HCT116 (cell line): ENCODE data around the gene RSPO1. TPM values are rescaled to one million over a fixed set of nuclear protein-coding genes. Genes with fewer than 3 reads are reported as not detected.

Experiments
- ATAC-seq: fragments of 200-7000 bp; cut with Tn5 transposase; 2 replicates; pipeline ENCODE4 v1.9.1; 2020; ENCODE audit warnings: mild to moderate bottlenecking, moderate library complexity
- BruUV-seq: library from RNA; stranded (reverse); fragments of 400-500 nt; replicated peaks from 2 replicates; lab custom pipeline; 2021; lab: Mats Ljungman, UMichigan
- CTCF ChIA-PET: fragments of 300-600 bp; sonication (Branson Sonifier 250); formaldehyde crosslinking; loops from one replicate; lab custom pipeline; 2021; ENCODE audit warnings: antibody characterized with exemption; lab: Charles Lee
- POLR2A ChIA-PET: fragments of 300-600, 350-600 bp; sonication (Branson Sonifier 250); formaldehyde crosslinking; loops from one replicate; lab custom pipeline; 2021; ENCODE audit warnings: antibody characterized with exemption; lab: Charles Lee
- RAD21 ChIA-PET, 2 experiments: fragments of 300-600 bp; sonication (Branson Sonifier 250); formaldehyde crosslinking; loops; one replicate each; lab custom pipeline; 2023; ENCODE audit warnings: low total read pairs in 2 of 2; ENCODE audit not compliant: uncharacterized antibody in 2 of 2, unreplicated experiment in 2 of 2, low non-redundant PET in 1 of 2; lab: Charles Lee
- DNase-seq: peaks from one replicate; pipeline ENCODE4 v3.0.0-alpha.2; 2010; ENCODE audit warnings: low read depth, low spot score
- H2AFZ ChIP-seq: fragments of 200-600 bp; shearing (Covaris generic), sonication (generic); 2 replicates; pipeline ENCODE4 v1.6.1; 2017; ENCODE audit warnings: low read depth, mixed run types, mixed read lengths, antibody characterized with exemption, low read length; ENCODE audit not compliant: poor library complexity, severe bottlenecking
- H3K27ac ChIP-seq: 2 replicates; pipeline ENCODE4 v1.5.1; 2012; ENCODE audit warnings: low read depth, low read length
- H3K27me3 ChIP-seq: fragments of 200-600 bp; sonication (generic); 2 replicates; pipeline ENCODE4 v1.6.1; 2016; ENCODE audit warnings: mixed run types, low read length, mixed read lengths; ENCODE audit not compliant: insufficient read depth
- H3K36me3 ChIP-seq, 2 experiments: fragments of 200-500 bp in 1 of 2; fragments of 200-600 bp in 1 of 2; sonication (Bioruptor generic) in 1 of 2; sonication (generic) in 1 of 2; 2 replicates each; pipeline versions ENCODE4 v1.5.1 to v1.6.1; 2014 to 2016; ENCODE audit warnings: low read length in 2 of 2, inconsistent platforms in 1 of 2, mixed read lengths in 1 of 2, mixed run types in 1 of 2; ENCODE audit not compliant: insufficient read depth in 2 of 2, control insufficient read depth in 1 of 2
- H3K4me1 ChIP-seq, 2 experiments: fragments of 200-600 bp in 1 of 2; sonication (generic) in 1 of 2; 2 replicates each; pipeline versions ENCODE4 v1.5.1 to v1.6.1; 2012 to 2017; ENCODE audit warnings: low read length in 2 of 2, inconsistent platforms in 1 of 2, mild to moderate bottlenecking in 1 of 2, mixed read lengths in 1 of 2, mixed run types in 1 of 2, moderate library complexity in 1 of 2; ENCODE audit not compliant: insufficient read depth in 2 of 2, control insufficient read depth in 1 of 2
- H3K4me2 ChIP-seq: fragments of 200-600 bp; sonication (generic); 2 replicates; pipeline ENCODE4 v1.6.1; 2017; ENCODE audit warnings: mixed run types, low read length, mixed read lengths
- H3K4me3 ChIP-seq, 2 experiments: fragments of 200-600 bp in 1 of 2; sonication (generic) in 1 of 2; replicated peaks in 1 of 2; 2 replicates each; pipeline ENCODE4 v1.5.1; 2011 to 2016; ENCODE audit warnings: low read length in 2 of 2, control low read depth in 1 of 2, low read depth in 1 of 2, mild to moderate bottlenecking in 1 of 2, mixed read lengths in 1 of 2, mixed run types in 1 of 2
- H3K79me2 ChIP-seq: fragments of 200-600 bp; sonication (generic); 2 replicates; pipeline ENCODE4 v1.6.1; 2017; ENCODE audit warnings: mild to moderate bottlenecking, mixed run types, low read length, moderate library complexity, mixed read lengths; ENCODE audit not compliant: insufficient read depth
- H3K9ac ChIP-seq: fragments of 200-600 bp; sonication (generic); 2 replicates; pipeline ENCODE4 v1.6.1; 2016; ENCODE audit warnings: low read length, mixed read lengths
- H3K9me2 ChIP-seq: fragments of 200-600 bp; sonication (generic), shearing (Covaris generic); 2 replicates; pipeline ENCODE4 v1.6.1; 2017; ENCODE audit warnings: mixed run types, mild to moderate bottlenecking, moderate library complexity; ENCODE audit not compliant: insufficient read depth
- H3K9me3 ChIP-seq, 2 experiments: fragments of 200-500 bp in 1 of 2; fragments of 200-600 bp in 1 of 2; sonication (Bioruptor generic) in 1 of 2; sonication (generic) in 1 of 2; 2 replicates each; pipeline ENCODE4 v1.6.1; 2014 to 2017; ENCODE audit warnings: low read length in 2 of 2, mixed read lengths in 2 of 2, inconsistent platforms in 1 of 2, low read depth in 1 of 2, mild to moderate bottlenecking in 1 of 2, mixed run types in 1 of 2, moderate library complexity in 1 of 2; ENCODE audit not compliant: control insufficient read depth in 1 of 2, insufficient read depth in 1 of 2
- H4K20me1 ChIP-seq: fragments of 200-600 bp; sonication (generic), shearing (Covaris generic); 2 replicates; pipeline ENCODE4 v1.6.1; 2017; ENCODE audit warnings: mixed run types, mild to moderate bottlenecking, moderate library complexity; ENCODE audit not compliant: insufficient read depth
- CBX3 ChIP-seq: IDR thresholded peaks from 2 replicates; pipeline ENCODE4 v1.6.1; 2012; ENCODE audit warnings: low read depth
- CEBPB ChIP-seq: IDR thresholded peaks from 2 replicates; pipeline ENCODE4 v1.6.1; 2012; ENCODE audit warnings: low read depth
- EGR1 ChIP-seq: IDR thresholded peaks from 2 replicates; pipeline ENCODE4 v1.6.1; 2012; ENCODE audit warnings: low read depth
- EZH2 ChIP-seq: fragments of 200-600 bp; sonication (generic); IDR thresholded peaks from 2 replicates; pipeline ENCODE4 v1.6.1; 2017; ENCODE audit warnings: antibody characterized with exemption, mixed run types
- FOSL1 ChIP-seq: IDR thresholded peaks from 2 replicates; pipeline ENCODE4 v1.6.1; 2012; ENCODE audit warnings: low read depth
- JUND ChIP-seq: IDR thresholded peaks from 2 replicates; pipeline ENCODE4 v1.6.1; 2012
- SIN3A ChIP-seq: IDR thresholded peaks from 2 replicates; pipeline ENCODE4 v1.6.1; 2012; ENCODE audit warnings: low read depth
- SP1 ChIP-seq: IDR thresholded peaks from 2 replicates; pipeline ENCODE4 v1.6.1; 2012; ENCODE audit warnings: low read depth
- SRF ChIP-seq: IDR thresholded peaks from 2 replicates; pipeline ENCODE4 v1.6.1; 2012; ENCODE audit warnings: low read depth
- TCF7L2 ChIP-seq: IDR thresholded peaks from 2 replicates; pipeline ENCODE4 v1.7.0; 2011; ENCODE audit warnings: borderline replicate concordance, inconsistent platforms; ENCODE audit not compliant: insufficient read depth, insufficient read length; ENCODE audit errors: extremely low read depth
- ZFX ChIP-seq: fragments of 450-650 bp; IDR thresholded peaks from 2 replicates; pipeline ENCODE4 v1.6.1; 2017
- intact Hi-C: fragments of 100-400 bp; cut with micrococcal nuclease; formaldehyde crosslinking; loops from 2 replicates; pipeline ENCODE4 v1.10.0; 2022
- total RNA-seq: library from RNA; stranded (reverse); gene quantifications from one replicate; pipeline ENCODE4 v1.2.1, GENCODE V29; 2021; ENCODE audit not compliant: unreplicated experiment
- TF ChIP-seq, protein P1 (sequence below): IDR thresholded peaks from 2 replicates; pipeline ENCODE4 v1.6.1; 2011; ENCODE audit warnings: mild to moderate bottlenecking, low read length, moderate library complexity; ENCODE audit not compliant: insufficient replicate concordance; ENCODE audit errors: extremely low read depth
- TF ChIP-seq, protein P2 (sequence below): IDR thresholded peaks from 2 replicates; pipeline ENCODE4 v1.6.1; 2012
- TF ChIP-seq, protein P3 (sequence below): IDR thresholded peaks from 2 replicates; pipeline ENCODE4 v1.6.1; 2012
- TF ChIP-seq, protein P4 (sequence below), 3 experiments: fragments of 200-600 bp in 1 of 3; sonication (generic) in 1 of 3; IDR thresholded peaks in 2 of 3; conservative IDR thresholded peaks in 1 of 3; 2 replicates each; pipeline ENCODE4 v1.5.1; 2012 to 2017; ENCODE audit warnings: low read depth in 2 of 3, low read length in 2 of 3, antibody characterized with exemption in 1 of 3, borderline replicate concordance in 1 of 3, control low read depth in 1 of 3, mild to moderate bottlenecking in 1 of 3, mixed read lengths in 1 of 3, mixed run types in 1 of 3, moderate library complexity in 1 of 3; ENCODE audit not compliant: insufficient read depth in 1 of 3

Gene RSPO1
- total RNA-seq, 1 experiment from 2014 or later: 0.15 TPM

DNA sequence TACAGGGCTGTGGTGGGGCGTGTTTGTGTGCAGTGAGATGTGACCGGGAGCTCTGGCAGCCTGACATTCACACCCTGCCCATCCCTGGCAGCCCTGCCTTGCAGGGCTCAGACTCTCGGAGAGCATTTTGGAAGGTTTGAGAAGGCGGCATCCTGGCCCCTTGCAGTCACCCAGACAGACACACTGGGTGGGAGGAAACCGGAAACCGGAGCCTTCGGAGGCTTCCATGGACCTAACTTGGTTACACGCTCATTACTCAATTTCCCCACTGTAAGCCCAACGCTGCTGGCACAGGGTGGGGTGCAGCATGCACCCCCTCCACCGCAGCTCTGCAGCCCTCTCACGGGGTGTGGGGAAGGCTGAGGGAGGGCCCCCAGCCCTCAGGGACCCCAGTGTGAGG, 22.2 kb upstream of the RSPO1 start:
- no peak for TF ChIP-seq ZFX
- TF ChIP-seq SP1: no peak
- no peak for TF ChIP-seq CBX3
- TF ChIP-seq CEBPB: no peak
- TF ChIP-seq, protein P1, sequence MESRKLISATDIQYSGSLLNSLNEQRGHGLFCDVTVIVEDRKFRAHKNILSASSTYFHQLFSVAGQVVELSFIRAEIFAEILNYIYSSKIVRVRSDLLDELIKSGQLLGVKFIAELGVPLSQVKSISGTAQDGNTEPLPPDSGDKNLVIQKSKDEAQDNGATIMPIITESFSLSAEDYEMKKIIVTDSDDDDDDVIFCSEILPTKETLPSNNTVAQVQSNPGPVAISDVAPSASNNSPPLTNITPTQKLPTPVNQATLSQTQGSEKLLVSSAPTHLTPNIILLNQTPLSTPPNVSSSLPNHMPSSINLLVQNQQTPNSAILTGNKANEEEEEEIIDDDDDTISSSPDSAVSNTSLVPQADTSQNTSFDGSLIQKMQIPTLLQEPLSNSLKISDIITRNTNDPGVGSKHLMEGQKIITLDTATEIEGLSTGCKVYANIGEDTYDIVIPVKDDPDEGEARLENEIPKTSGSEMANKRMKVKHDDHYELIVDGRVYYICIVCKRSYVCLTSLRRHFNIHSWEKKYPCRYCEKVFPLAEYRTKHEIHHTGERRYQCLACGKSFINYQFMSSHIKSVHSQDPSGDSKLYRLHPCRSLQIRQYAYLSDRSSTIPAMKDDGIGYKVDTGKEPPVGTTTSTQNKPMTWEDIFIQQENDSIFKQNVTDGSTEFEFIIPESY: no peak
- TF ChIP-seq, protein P2, sequence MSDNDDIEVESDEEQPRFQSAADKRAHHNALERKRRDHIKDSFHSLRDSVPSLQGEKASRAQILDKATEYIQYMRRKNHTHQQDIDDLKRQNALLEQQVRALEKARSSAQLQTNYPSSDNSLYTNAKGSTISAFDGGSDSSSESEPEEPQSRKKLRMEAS: no peak
- TF ChIP-seq SIN3A: no peak
- TF ChIP-seq JUND: no peak
- TF ChIP-seq, protein P3, sequence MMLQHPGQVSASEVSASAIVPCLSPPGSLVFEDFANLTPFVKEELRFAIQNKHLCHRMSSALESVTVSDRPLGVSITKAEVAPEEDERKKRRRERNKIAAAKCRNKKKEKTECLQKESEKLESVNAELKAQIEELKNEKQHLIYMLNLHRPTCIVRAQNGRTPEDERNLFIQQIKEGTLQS: no peak
- TF ChIP-seq SRF: no peak
- Histone ChIP-seq H3K79me2 (no peaks in the 10 kb centered on the region), H3K27me3 (no peaks in the 10 kb centered on the region), H3K4me2 (no peak overlapping the region), H3K9me3 (no peaks in the 10 kb centered on the region), H3K4me3 (no peak overlapping the region), H2AFZ (no peak overlapping the region), H3K9me2 (no peaks in the 10 kb centered on the region), H3K4me1 (no peaks in the 10 kb centered on the region), H3K9ac (no peak overlapping the region), H3K27ac (no peak overlapping the region), H3K36me3 (no peaks in the 10 kb centered on the region), H4K20me1 (no peaks in the 10 kb centered on the region)
- ChIA-PET POLR2A (no interaction called here), CTCF (no interaction called here), RAD21 (no interaction called here)
- ATAC-seq: no peak
- no peak for DNase-seq
- no TSS peak for BruUV-seq
- intact Hi-C loops: no loop called here

DNA sequence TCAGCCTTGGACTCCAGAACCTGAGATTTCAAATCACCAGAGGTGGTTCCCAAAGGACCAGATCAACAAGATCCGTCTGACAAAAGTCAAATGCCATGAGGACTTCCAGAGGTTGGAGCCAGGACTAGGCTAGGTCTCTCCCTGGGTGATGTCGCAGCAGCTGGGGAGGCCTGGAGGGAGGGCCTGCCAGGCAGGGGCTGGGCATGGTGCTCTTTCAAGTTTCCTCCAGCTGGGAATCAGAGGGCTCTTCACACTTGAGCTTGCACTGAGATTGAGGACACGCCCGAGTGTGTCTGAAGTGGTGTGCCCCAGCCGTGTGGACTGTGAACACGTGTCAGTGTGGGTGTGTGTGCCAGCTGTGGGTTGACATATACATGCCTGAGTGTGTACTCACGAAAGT, 21.3 kb upstream of the RSPO1 start:
- ChIA-PET CTCF (no interaction called here), POLR2A (no interaction called here), RAD21 (no interaction called here)
- no TSS peak for BruUV-seq
- intact Hi-C loops: no loop called here
- H3K9me3 ChIP-seq: no peaks in the 10 kb centered on the region
- H3K79me2 ChIP-seq: no peaks in the 10 kb centered on the region
- no peaks in the 10 kb centered on the region for H3K36me3 ChIP-seq
- ATAC-seq: no peak
- no peaks in the 10 kb centered on the region for H3K27me3 ChIP-seq
- no peak overlapping the region for H2AFZ ChIP-seq
- no peaks in the 10 kb centered on the region for H4K20me1 ChIP-seq
- no peak overlapping the region for H3K4me2 ChIP-seq
- no peaks in the 10 kb centered on the region for H3K9me2 ChIP-seq
- H3K9ac ChIP-seq: no peak overlapping the region
- no peak overlapping the region for H3K27ac ChIP-seq
- H3K4me3 ChIP-seq: no peak overlapping the region
- H3K4me1 ChIP-seq: no peaks in the 10 kb centered on the region
- no peak for DNase-seq
- TF ChIP-seq JUND (no peak), CBX3 (no peak), EGR1 (no peak), SP1 (no peak), FOSL1 (no peak), CEBPB (no peak), TCF7L2 (no peak), EZH2 (no peak)
- TF ChIP-seq, protein P2: no peak
- TF ChIP-seq, protein P4, sequence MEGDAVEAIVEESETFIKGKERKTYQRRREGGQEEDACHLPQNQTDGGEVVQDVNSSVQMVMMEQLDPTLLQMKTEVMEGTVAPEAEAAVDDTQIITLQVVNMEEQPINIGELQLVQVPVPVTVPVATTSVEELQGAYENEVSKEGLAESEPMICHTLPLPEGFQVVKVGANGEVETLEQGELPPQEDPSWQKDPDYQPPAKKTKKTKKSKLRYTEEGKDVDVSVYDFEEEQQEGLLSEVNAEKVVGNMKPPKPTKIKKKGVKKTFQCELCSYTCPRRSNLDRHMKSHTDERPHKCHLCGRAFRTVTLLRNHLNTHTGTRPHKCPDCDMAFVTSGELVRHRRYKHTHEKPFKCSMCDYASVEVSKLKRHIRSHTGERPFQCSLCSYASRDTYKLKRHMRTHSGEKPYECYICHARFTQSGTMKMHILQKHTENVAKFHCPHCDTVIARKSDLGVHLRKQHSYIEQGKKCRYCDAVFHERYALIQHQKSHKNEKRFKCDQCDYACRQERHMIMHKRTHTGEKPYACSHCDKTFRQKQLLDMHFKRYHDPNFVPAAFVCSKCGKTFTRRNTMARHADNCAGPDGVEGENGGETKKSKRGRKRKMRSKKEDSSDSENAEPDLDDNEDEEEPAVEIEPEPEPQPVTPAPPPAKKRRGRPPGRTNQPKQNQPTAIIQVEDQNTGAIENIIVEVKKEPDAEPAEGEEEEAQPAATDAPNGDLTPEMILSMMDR (IDR thresholded peaks at IDR 0.05 in 2 of 3, conservative IDR thresholded peaks at IDR 0.05 in 1 of 3; ENCODE audit: borderline replicate concordance in 1 of 3, insufficient read depth in 1 of 3, low read depth in 2 of 3, low read length in 2 of 3): no peak
- TF ChIP-seq, protein P1: no peak
